Hepatocyte (in vitro differentiated cells): ENCODE measurements around the gene CARMIL1. TPM values are rescaled to one million over a fixed set of nuclear protein-coding genes. Genes with fewer than 3 reads are reported as not detected.

ENCODE experiments used
- DNase-seq: peaks from one replicate; pipeline ENCODE4 v3.0.0-alpha.2; 2016; ENCODE audit warnings: low spot score
- H2AFZ ChIP-seq: fragments of 200-600 bp; sonication (generic); 2 replicates; pipeline ENCODE4 v1.6.0; 2016; ENCODE audit warnings: antibody characterized with exemption, mild to moderate bottlenecking
- H3K27ac ChIP-seq: fragments of 200-600 bp; sonication (generic); 2 replicates; pipeline ENCODE4 v1.5.1; 2016; ENCODE audit warnings: mild to moderate bottlenecking
- H3K27me3 ChIP-seq: fragments of 200-600 bp; sonication (generic); 2 replicates; pipeline ENCODE4 v1.6.1; 2016
- H3K36me3 ChIP-seq: fragments of 200-600 bp; sonication (generic); replicated peaks from 2 replicates; pipeline ENCODE4 v1.5.1; 2016; ENCODE audit warnings: low read depth; ENCODE audit not compliant: insufficient read depth
- H3K4me1 ChIP-seq: fragments of 200-600 bp; sonication (generic); 2 replicates; pipeline ENCODE4 v1.5.1; 2016; ENCODE audit warnings: mild to moderate bottlenecking, moderate library complexity; ENCODE audit not compliant: insufficient read depth
- H3K4me2 ChIP-seq: fragments of 200-600 bp; sonication (generic); 2 replicates; pipeline ENCODE4 v1.6.0; 2016
- H3K4me3 ChIP-seq: fragments of 200-600 bp; sonication (generic); 2 replicates; pipeline ENCODE4 v1.5.1; 2016; ENCODE audit warnings: mild to moderate bottlenecking
- H3K79me2 ChIP-seq: fragments of 200-600 bp; sonication (generic); 2 replicates; pipeline ENCODE4 v1.6.0; 2017; ENCODE audit warnings: mild to moderate bottlenecking
- H3K9me2 ChIP-seq: fragments of 200-600 bp; sonication (generic); replicated peaks from 2 replicates; pipeline ENCODE4 v1.6.0; 2017; ENCODE audit warnings: mild to moderate bottlenecking; ENCODE audit not compliant: insufficient read depth
- H3K9me3 ChIP-seq: fragments of 200-600 bp; sonication (generic); 2 replicates; pipeline ENCODE4 v1.5.1; 2016; ENCODE audit warnings: low read depth, mild to moderate bottlenecking
- H4K20me1 ChIP-seq: fragments of 200-600 bp; sonication (generic); 2 replicates; pipeline ENCODE4 v1.6.0; 2016; ENCODE audit warnings: mild to moderate bottlenecking; ENCODE audit not compliant: insufficient read depth, poor library complexity, severe bottlenecking
- EZH2 ChIP-seq: fragments of 200-600 bp; sonication (generic); IDR thresholded peaks from 2 replicates; pipeline ENCODE4 v1.6.1; 2016; ENCODE audit warnings: antibody characterized with exemption, mild to moderate bottlenecking, borderline replicate concordance
- EZH2phosphoT487 ChIP-seq: fragments of 200-600 bp; sonication (generic); IDR thresholded peaks from one replicate; pipeline ENCODE4 v1.6.1; 2018; ENCODE audit warnings: antibody characterized with exemption, mild to moderate bottlenecking, low read depth, moderate library complexity; ENCODE audit not compliant: unreplicated experiment, severe bottlenecking
- WGBS: methylation state at CpG from one replicate; pipeline ENCODE4 v1.1.6; 2016; ENCODE audit warnings: low lambda C conversion rate; ENCODE audit errors: missing lambda C conversion rate; 5-methylcytosine and 5-hydroxymethylcytosine counted together
- polyA plus RNA-seq: library from polyadenylated mRNA; unstranded; fragments of >200 nt; fragmentation: Nextera tagmentation; extraction: Ambion mirVana; gene quantifications from 2 replicates; pipeline ENCODE4 v1.2.1, GENCODE V29; 2016
- total RNA-seq: library from RNA; depleted of rRNA; stranded (reverse); fragments of >200 nt; gene quantifications from 2 replicates; pipeline ENCODE4 v1.2.3, GENCODE V29; 2014
- TF ChIP-seq, protein P1 (sequence below): fragments of 200-600 bp; sonication (generic); IDR thresholded peaks from 2 replicates; pipeline ENCODE4 v1.5.1; 2016; ENCODE audit warnings: antibody characterized with exemption, mild to moderate bottlenecking; ENCODE audit not compliant: poor library complexity

CARMIL1 gene
- total and polyA plus RNA-seq, 2 experiments from 2014 or later: 19.5 to 40.6 TPM

DNA sequence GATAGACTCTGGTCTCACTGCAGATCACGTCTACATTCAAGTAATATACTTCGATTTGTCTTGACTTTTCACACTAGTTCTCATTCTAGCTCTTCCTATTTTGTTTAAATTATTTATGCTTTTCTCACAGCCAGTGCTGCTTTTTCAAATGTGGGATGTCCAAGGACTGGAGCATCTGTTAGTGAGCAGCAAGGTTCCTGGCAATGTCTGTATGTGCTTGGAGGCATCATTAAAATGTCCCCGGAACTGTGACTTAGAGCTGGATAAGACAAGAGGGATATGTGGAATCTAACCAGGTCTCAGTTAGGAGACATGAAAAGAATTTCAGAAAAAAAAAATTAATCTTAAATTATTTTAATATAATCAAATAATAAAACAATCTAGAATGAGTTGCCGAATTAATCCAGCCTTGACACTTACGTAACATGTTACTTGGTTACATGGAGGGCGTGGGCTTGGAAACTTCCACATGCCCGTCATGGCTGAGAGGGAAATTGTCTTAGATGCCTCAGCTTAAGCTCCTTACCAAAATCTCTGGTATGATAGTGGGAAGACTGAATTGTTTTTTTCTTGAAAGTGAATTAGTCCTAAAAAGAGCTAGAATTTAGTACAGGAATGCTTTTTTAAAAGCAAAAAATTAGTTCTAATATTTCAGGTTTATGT is 21.4 kb upstream of the CARMIL1 start:
- no peaks in the 10 kb centered on the region for H3K9me3 ChIP-seq
- H3K4me3 ChIP-seq: no peak overlapping the region
- H4K20me1 ChIP-seq: no peaks in the 10 kb centered on the region
- H3K27me3 ChIP-seq: no peaks in the 10 kb centered on the region
- no peak overlapping the region for H3K27ac ChIP-seq
- H3K4me1 ChIP-seq: no peaks in the 10 kb centered on the region
- DNase-seq: no peak
- H3K79me2 ChIP-seq: no peaks in the 10 kb centered on the region
- H2AFZ ChIP-seq: no peak overlapping the region
- WGBS: 81% methylated on average over 7 of the region's 7 CpGs
- no peak overlapping the region for H3K4me2 ChIP-seq
- H3K36me3 ChIP-seq: no peaks in the 10 kb centered on the region
- TF ChIP-seq EZH2 (no peak), EZH2phosphoT487 (no peak)
- TF ChIP-seq, protein P1, sequence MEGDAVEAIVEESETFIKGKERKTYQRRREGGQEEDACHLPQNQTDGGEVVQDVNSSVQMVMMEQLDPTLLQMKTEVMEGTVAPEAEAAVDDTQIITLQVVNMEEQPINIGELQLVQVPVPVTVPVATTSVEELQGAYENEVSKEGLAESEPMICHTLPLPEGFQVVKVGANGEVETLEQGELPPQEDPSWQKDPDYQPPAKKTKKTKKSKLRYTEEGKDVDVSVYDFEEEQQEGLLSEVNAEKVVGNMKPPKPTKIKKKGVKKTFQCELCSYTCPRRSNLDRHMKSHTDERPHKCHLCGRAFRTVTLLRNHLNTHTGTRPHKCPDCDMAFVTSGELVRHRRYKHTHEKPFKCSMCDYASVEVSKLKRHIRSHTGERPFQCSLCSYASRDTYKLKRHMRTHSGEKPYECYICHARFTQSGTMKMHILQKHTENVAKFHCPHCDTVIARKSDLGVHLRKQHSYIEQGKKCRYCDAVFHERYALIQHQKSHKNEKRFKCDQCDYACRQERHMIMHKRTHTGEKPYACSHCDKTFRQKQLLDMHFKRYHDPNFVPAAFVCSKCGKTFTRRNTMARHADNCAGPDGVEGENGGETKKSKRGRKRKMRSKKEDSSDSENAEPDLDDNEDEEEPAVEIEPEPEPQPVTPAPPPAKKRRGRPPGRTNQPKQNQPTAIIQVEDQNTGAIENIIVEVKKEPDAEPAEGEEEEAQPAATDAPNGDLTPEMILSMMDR: no peak
- H3K9me2 ChIP-seq: no peaks in the 10 kb centered on the region

DNA sequence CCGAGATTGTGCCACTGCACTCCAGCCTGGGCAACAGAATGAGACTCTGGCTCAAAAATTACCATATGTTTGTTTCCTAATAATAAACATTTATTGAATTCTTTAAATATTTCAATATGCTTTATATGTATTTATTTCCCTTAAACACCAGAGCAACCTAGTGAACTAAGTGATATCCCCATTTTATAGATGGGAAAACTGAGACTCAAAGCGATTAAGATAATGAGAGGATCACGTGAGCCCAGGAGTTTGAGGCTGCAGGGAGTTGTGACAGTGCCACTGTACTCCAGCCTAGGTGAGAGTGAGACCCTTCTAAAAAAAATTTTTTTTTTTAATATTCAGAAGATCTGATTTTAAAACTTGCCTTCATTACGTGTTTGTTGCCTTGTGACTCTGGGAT is 19.4 kb upstream of the CARMIL1 start:
- H3K9me3 ChIP-seq: no peaks in the 10 kb centered on the region
- TF ChIP-seq EZH2phosphoT487 (no peak), EZH2 (no peak)
- TF ChIP-seq, protein P1: no peak
- H3K4me1 ChIP-seq: no peaks in the 10 kb centered on the region
- WGBS: 95% methylated on average over 4 of the region's 4 CpGs
- no peak overlapping the region for H3K4me3 ChIP-seq
- no peak overlapping the region for H2AFZ ChIP-seq
- DNase-seq: no peak
- no peak overlapping the region for H3K27ac ChIP-seq
- no peaks in the 10 kb centered on the region for H3K9me2 ChIP-seq
- no peak overlapping the region for H3K4me2 ChIP-seq
- no peaks in the 10 kb centered on the region for H4K20me1 ChIP-seq
- H3K27me3 ChIP-seq: no peaks in the 10 kb centered on the region
- H3K36me3 ChIP-seq: no peaks in the 10 kb centered on the region
- no peaks in the 10 kb centered on the region for H3K79me2 ChIP-seq

GRCh38 chr6:25263657-25264056 is 15.5 kb upstream of the CARMIL1 start:
- no peaks in the 10 kb centered on the region for H3K36me3 ChIP-seq
- no peaks in the 10 kb centered on the region for H3K9me2 ChIP-seq
- no peaks in the 10 kb centered on the region for H3K79me2 ChIP-seq
- no peak overlapping the region for H3K27ac ChIP-seq
- 48% methylated on average over 2 of the region's 2 CpGs for WGBS
- H3K4me2 ChIP-seq: no peak overlapping the region
- H3K27me3 ChIP-seq: no peaks in the 10 kb centered on the region
- H3K9me3 ChIP-seq: no peaks in the 10 kb centered on the region
- H2AFZ ChIP-seq: no peak overlapping the region
- no peaks in the 10 kb centered on the region for H3K4me1 ChIP-seq
- TF ChIP-seq EZH2phosphoT487 (no peak), EZH2 (no peak)
- TF ChIP-seq, protein P1: no peak
- no peak overlapping the region for H3K4me3 ChIP-seq
- H4K20me1 ChIP-seq: no peaks in the 10 kb centered on the region
- DNase-seq: no peak

GRCh38 chr6:25266456-25267100 is 12.6 kb upstream of the CARMIL1 start:
- no peaks in the 10 kb centered on the region for H3K9me2 ChIP-seq
- no peaks in the 10 kb centered on the region for H3K9me3 ChIP-seq
- H3K4me2 ChIP-seq: no peak overlapping the region
- no peak overlapping the region for H3K4me3 ChIP-seq
- H3K79me2 ChIP-seq: no peaks in the 10 kb centered on the region
- DNase-seq: no peak
- no peaks in the 10 kb centered on the region for H3K4me1 ChIP-seq
- no peaks in the 10 kb centered on the region for H3K27me3 ChIP-seq
- 79% methylated on average over 5 of the region's 5 CpGs for WGBS
- H3K36me3 ChIP-seq: no peaks in the 10 kb centered on the region
- H2AFZ ChIP-seq: no peak overlapping the region
- H4K20me1 ChIP-seq: no peaks in the 10 kb centered on the region
- TF ChIP-seq EZH2phosphoT487 (no peak), EZH2 (no peak)
- TF ChIP-seq, protein P1: no peak
- no peak overlapping the region for H3K27ac ChIP-seq
